IPS DF 6.9 (cell line): ENCODE measurements around the gene RNU1-1.
"Not testable (repeated sequence)": the region's sequence is repeated elsewhere in the genome, so short reads cannot be mapped to it uniquely, and the experiment has no call there.

Source experiments
- DNase-seq: peaks from one replicate; pipeline ENCODE4 v3.0.0-alpha.2; 2013; ENCODE audit warnings: low read depth, low spot score
- H3K27ac ChIP-seq: one replicate; pipeline ENCODE4 v1.5.1; 2013; ENCODE audit warnings: low read length, control low read depth
- H3K27me3 ChIP-seq: 2 replicates; pipeline ENCODE4 v1.6.1; 2013; ENCODE audit warnings: mild to moderate bottlenecking, low read length; ENCODE audit not compliant: control insufficient read depth, insufficient read depth
- H3K36me3 ChIP-seq: 2 replicates; pipeline ENCODE4 v1.6.1; 2013; ENCODE audit warnings: low read length; ENCODE audit not compliant: control insufficient read depth, insufficient read depth
- H3K4me1 ChIP-seq: 2 replicates; pipeline ENCODE4 v1.6.1; 2013; ENCODE audit warnings: low read length; ENCODE audit not compliant: control insufficient read depth, insufficient read depth
- H3K4me3 ChIP-seq: 2 replicates; pipeline ENCODE4 v1.5.1; 2013; ENCODE audit warnings: mild to moderate bottlenecking, low read length
- H3K9me3 ChIP-seq: 2 replicates; pipeline ENCODE4 v1.6.1; 2013; ENCODE audit warnings: low read length, inconsistent platforms; ENCODE audit not compliant: control insufficient read depth, insufficient read depth
- WGBS: extraction: QIAGEN DNeasy Blood & Tissue Kit; methylation state at CpG from one replicate; pipeline ENCODE4 v1.1.7; 2013; ENCODE audit warnings: mixed read lengths, missing lambda C conversion rate; ENCODE audit not compliant: insufficient read length, insufficient coverage; 5-methylcytosine and 5-hydroxymethylcytosine counted together

The RNU1-1 gene

GRCh38 chr1:16508861-16509445 lies 5.1 kb downstream of the RNU1-1 start:
- H3K9me3 ChIP-seq, H3K4me3 ChIP-seq, H3K27me3 ChIP-seq, H3K27ac ChIP-seq, H3K4me1 ChIP-seq, H3K36me3 ChIP-seq, DNase-seq: not testable (repeated sequence)
- no CpG with 5 or more reads among the region's 8 CpGs for WGBS

- not testable (repeated sequence) for H3K4me3 ChIP-seq, H3K9me3 ChIP-seq, DNase-seq, H3K4me1 ChIP-seq, H3K27ac ChIP-seq, H3K36me3 ChIP-seq, H3K27me3 ChIP-seq
- no CpG with 5 or more reads among the region's 15 CpGs for WGBS
Measured at GRCh38 chr1:16506364-16507136, 7.5 kb downstream of the RNU1-1 start.

GRCh38 chr1:16505870-16506269 lies 8.2 kb downstream of the RNU1-1 start:
- not testable (repeated sequence) for H3K36me3 ChIP-seq, H3K27ac ChIP-seq, DNase-seq, H3K4me1 ChIP-seq, H3K9me3 ChIP-seq, H3K27me3 ChIP-seq, H3K4me3 ChIP-seq
- no CpG with 5 or more reads among the region's 2 CpGs for WGBS

GRCh38 chr1:16503494-16503893 lies 10.6 kb downstream of the RNU1-1 start:
- no CpG with 5 or more reads among the region's 2 CpGs for WGBS
- no peak overlapping the region for H3K27ac ChIP-seq
- no peaks in the 10 kb centered on the region for H3K4me1 ChIP-seq
- no peak overlapping the region for H3K4me3 ChIP-seq
- H3K9me3 ChIP-seq = no peaks in the 10 kb centered on the region
- H3K36me3 ChIP-seq = no peaks in the 10 kb centered on the region
- H3K27me3 ChIP-seq = no peaks in the 10 kb centered on the region
- no peak for DNase-seq

DNA sequence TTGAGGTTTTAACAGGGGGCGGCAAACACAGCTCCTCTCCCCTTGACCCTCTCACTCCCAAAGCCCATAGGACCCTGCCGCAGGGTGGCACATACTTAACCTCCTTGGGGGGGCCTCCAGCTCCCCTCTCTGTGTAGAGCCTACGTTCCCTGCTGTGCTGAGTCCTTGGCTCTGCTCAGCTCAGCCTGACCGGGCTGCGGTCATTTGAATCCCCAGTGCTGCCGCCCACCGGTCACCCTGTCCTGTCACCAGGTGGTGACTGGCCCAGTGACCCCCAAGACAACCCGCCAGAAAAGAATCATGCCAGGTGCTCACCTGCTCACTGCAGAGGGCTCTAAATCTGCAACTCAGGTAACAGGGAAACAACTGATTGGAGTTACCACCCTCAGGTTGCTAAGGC lies 12.6 kb downstream of the RNU1-1 start:
- H3K36me3 ChIP-seq, H3K27me3 ChIP-seq, H3K27ac ChIP-seq, H3K4me1 ChIP-seq, H3K9me3 ChIP-seq, H3K4me3 ChIP-seq, DNase-seq: not testable (repeated sequence)
- WGBS = no CpG with 5 or more reads among the region's 8 CpGs

GRCh38 chr1:16500975-16501374 lies 13.1 kb downstream of the RNU1-1 start:
- no CpG with 5 or more reads among the region's 5 CpGs for WGBS
- not testable (repeated sequence) for H3K4me1 ChIP-seq, H3K36me3 ChIP-seq, H3K27ac ChIP-seq, DNase-seq, H3K27me3 ChIP-seq, H3K9me3 ChIP-seq
- peak overlapping the region; percentile 7; the same call in 1 of the 2 replicates for H3K4me3 ChIP-seq

DNA sequence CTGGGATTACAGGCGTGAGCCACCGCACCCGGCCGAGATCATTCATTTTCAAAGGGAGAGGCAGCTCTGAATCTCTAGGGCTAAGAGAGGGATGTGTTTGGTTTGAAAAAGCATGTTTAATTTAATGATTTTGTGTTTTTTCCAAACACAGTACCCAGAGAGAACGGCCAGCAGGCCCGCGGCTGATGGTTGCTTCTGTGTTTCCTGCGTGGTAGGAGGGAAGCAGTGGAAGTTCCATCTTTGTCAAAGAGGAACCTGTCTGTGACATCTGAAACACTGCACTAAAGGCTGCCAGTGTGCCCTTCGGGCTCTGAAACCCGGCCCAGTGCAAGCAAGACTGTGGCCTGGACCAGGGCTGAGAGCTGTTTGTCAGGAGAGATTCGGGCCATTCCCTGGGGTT lies 13.6 kb downstream of the RNU1-1 start:
- H3K36me3 ChIP-seq, H3K4me1 ChIP-seq, H3K27ac ChIP-seq, DNase-seq, H3K9me3 ChIP-seq, H3K27me3 ChIP-seq, H3K4me3 ChIP-seq: not testable (repeated sequence)
- no CpG with 5 or more reads among the region's 11 CpGs for WGBS

DNA sequence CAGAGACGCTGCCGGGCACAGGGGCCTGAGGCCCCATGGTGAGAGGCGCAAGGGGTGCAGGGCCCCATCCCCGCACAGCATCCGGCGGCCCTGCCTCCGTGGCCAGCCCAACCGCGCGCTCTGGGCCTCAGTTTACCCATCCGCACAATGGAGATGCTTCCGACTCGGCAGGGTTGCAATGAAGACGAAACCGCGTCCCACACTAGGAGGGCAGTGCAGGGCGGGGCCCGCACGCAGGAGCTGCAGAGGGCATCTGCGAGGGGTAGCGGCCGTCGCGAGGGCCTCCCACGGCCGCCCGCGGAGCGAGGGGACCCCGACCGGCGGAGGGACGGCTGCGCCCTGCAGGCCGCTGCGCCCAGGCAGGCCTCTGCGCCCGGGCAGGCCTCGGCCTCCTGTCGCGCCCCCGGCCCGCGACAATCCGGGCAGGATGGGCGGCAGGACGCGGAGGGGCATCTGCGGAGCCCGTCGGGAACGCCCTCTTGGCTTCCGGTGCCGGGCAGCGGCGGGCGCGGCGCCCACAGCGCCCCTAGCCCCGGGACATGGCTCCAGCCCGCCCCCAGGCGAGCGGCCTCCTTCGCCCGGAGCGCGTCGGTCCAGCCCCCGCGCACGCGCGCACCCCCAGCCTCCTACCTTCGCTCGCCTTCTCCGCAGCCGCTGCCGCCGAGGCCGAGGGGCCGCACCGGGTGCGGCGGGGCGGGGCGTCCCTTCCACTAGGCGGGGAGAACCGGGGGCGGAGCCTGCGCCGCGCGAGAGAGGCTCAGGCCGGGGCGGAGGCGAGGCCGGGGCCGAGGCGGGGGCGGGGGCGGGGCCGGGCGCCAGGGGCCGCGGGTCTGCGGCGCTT lies 15.3 kb downstream of the RNU1-1 start:
- Histone ChIP-seq H3K4me3 (peak overlapping the region; percentile 70; the same call in 1 of the 2 replicates), H3K9me3 (no peaks in the 10 kb centered on the region), H3K27me3 (no peaks in the 10 kb centered on the region), H3K4me1 (no peaks in the 10 kb centered on the region), H3K36me3 (no peaks in the 10 kb centered on the region), H3K27ac (no peak overlapping the region)
- no CpG with 5 or more reads among the region's 108 CpGs for WGBS
- no peak for DNase-seq

- WGBS = no CpG with 5 or more reads among the region's 10 CpGs
- H3K4me1 ChIP-seq, H3K9me3 ChIP-seq, H3K36me3 ChIP-seq, H3K27ac ChIP-seq, H3K4me3 ChIP-seq, H3K27me3 ChIP-seq, DNase-seq: not testable (repeated sequence)
Measured at GRCh38 chr1:16498047-16498446, 16.0 kb downstream of the RNU1-1 start.

DNA sequence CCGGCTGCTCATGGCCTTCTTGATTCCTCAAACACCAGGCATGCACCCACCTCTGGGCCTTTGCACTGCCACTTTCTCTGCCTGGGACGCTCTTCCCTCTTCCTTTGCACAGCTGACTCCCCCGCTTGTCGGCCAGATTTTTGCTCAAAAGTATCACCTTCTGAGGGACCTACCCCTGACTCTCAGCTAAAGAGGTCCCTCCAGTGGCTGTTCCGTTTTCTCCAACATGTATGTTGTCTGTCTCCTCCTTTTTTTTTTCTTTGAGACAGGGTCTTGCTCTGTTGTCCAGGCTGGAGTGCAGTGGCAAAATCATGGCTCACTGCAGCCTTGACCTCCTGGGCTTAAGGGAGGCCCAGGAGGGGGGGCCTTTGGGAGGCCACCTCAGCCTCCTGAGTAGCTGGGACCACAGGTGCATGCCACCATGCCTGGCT lies 16.6 kb downstream of the RNU1-1 start:
- H3K4me3 ChIP-seq, H3K27me3 ChIP-seq, DNase-seq, H3K36me3 ChIP-seq, H3K9me3 ChIP-seq, H3K4me1 ChIP-seq, H3K27ac ChIP-seq: not testable (repeated sequence)
- WGBS = no CpG with 5 or more reads among the region's 5 CpGs
